ENCODE measurements around the gene BRWD1.

GRCh38 chr21:39340687-39341086 lies 27.3 kb upstream of the BRWD1 start:
- TF ChIP-seq, protein P1, sequence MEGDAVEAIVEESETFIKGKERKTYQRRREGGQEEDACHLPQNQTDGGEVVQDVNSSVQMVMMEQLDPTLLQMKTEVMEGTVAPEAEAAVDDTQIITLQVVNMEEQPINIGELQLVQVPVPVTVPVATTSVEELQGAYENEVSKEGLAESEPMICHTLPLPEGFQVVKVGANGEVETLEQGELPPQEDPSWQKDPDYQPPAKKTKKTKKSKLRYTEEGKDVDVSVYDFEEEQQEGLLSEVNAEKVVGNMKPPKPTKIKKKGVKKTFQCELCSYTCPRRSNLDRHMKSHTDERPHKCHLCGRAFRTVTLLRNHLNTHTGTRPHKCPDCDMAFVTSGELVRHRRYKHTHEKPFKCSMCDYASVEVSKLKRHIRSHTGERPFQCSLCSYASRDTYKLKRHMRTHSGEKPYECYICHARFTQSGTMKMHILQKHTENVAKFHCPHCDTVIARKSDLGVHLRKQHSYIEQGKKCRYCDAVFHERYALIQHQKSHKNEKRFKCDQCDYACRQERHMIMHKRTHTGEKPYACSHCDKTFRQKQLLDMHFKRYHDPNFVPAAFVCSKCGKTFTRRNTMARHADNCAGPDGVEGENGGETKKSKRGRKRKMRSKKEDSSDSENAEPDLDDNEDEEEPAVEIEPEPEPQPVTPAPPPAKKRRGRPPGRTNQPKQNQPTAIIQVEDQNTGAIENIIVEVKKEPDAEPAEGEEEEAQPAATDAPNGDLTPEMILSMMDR (IDR thresholded peaks at IDR 0.05): no peak
- no peak for TF ChIP-seq POLR2A (IDR thresholded peaks at IDR 0.05)

Data from transverse colon (tissue), 3 donors.